ENCODE measurements around the gene ADCY3. TPM values are rescaled to one million over a fixed set of nuclear protein-coding genes. Genes with fewer than 3 reads are reported as not detected.

The ADCY3 gene
- total and polyA plus RNA-seq, 9 of the 15 experiments (the other 6 are each of a cell fraction or from before 2014, with no cell fraction given): 1.5 to 54.8 (median 26.3) TPM

GRCh38 chr2:24792874-24793760 lies 126.9 kb downstream of the ADCY3 start, which contains the start of the genes CENPO and PTRHD1 (continued):
- TF ChIP-seq OTX1 (CRISPR knock-in tag; IDR thresholded peaks at IDR 0.05) (no peak), CEBPG (CRISPR knock-in tag; IDR thresholded peaks at IDR 0.05) (no peak), CEBPG (tag; conservative IDR thresholded peaks at IDR 0.05 in 1 of 2, IDR thresholded peaks at IDR 0.05 in 1 of 2) (no peak), NFRKB (IDR thresholded peaks at IDR 0.05; ENCODE audit: low read depth) (peak; percentile 91), TOE1 (IDR thresholded peaks at IDR 0.05; ENCODE audit: borderline replicate concordance) (0 out of 2 replicates have a peak, but pooled peaks have one; percentile 40), TOE1 (CRISPR knock-in tag; IDR thresholded peaks at IDR 0.05; ENCODE audit: borderline replicate concordance, low read depth) (0 out of 2 replicates have a peak, but pooled peaks have one; percentile 14), ARID4B (CRISPR knock-in tag; IDR thresholded peaks at IDR 0.05) (peak; percentile 65), CHD2 (IDR thresholded peaks at IDR 0.05; ENCODE audit: low read depth, low read length) (no peak), RB1 (IDR thresholded peaks at IDR 0.05; ENCODE audit: low read depth) (peak; percentile 82; the same call in 1 of the 2 replicates), RBBP5 (IDR thresholded peaks at IDR 0.05; ENCODE audit: borderline replicate concordance, insufficient read depth, low read length, poor library complexity, severe bottlenecking) (peak; percentile 85), ZNF239 (CRISPR knock-in tag; IDR thresholded peaks at IDR 0.05) (no peak), MAFG (tag; conservative IDR thresholded peaks at IDR 0.05) (no peak), PKNOX1 (IDR thresholded peaks at IDR 0.05) (no peak), ZNF507 (tag; conservative IDR thresholded peaks at IDR 0.05) (no peak), NR2C1 (IDR thresholded peaks at IDR 0.05) (no peak), NR2C1 (tag; IDR thresholded peaks at IDR 0.05) (peak; percentile 76), SREBF2 (CRISPR knock-in tag; IDR thresholded peaks at IDR 0.05) (0 out of 2 replicates have a peak, but pooled peaks have one; percentile 69), SMAD1 (IDR thresholded peaks at IDR 0.05; ENCODE audit: low read depth, low read length, partially characterized antibody) (peak; percentile 48), ZBTB1 (CRISPR knock-in tag; IDR thresholded peaks at IDR 0.05; ENCODE audit: borderline replicate concordance, low read depth) (peak; percentile 58; the same call in 1 of the 2 replicates)
- TF ChIP-seq, protein P1, sequence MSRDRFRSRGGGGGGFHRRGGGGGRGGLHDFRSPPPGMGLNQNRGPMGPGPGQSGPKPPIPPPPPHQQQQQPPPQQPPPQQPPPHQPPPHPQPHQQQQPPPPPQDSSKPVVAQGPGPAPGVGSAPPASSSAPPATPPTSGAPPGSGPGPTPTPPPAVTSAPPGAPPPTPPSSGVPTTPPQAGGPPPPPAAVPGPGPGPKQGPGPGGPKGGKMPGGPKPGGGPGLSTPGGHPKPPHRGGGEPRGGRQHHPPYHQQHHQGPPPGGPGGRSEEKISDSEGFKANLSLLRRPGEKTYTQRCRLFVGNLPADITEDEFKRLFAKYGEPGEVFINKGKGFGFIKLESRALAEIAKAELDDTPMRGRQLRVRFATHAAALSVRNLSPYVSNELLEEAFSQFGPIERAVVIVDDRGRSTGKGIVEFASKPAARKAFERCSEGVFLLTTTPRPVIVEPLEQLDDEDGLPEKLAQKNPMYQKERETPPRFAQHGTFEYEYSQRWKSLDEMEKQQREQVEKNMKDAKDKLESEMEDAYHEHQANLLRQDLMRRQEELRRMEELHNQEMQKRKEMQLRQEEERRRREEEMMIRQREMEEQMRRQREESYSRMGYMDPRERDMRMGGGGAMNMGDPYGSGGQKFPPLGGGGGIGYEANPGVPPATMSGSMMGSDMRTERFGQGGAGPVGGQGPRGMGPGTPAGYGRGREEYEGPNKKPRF (IDR thresholded peaks at IDR 0.05; ENCODE audit: low read depth, low read length): no peak
